Activated CD4-positive, alpha-beta memory T cell treated with anti-CD3 and anti-CD28 coated beads for 36 hours (primary cell): ENCODE results near the gene POLRMT. TPM values are rescaled to one million over a fixed set of nuclear protein-coding genes. Genes with fewer than 3 reads are reported as not detected.

Experiments
- CTCF ChIA-PET: fragments of 350-600 bp; sonication (Branson Sonifier 250); formaldehyde crosslinking; loops from one replicate; lab custom pipeline; 2021; ENCODE audit warnings: antibody characterized with exemption, inconsistent platforms; lab: Charles Lee
- POLR2A ChIA-PET: fragments of 350-600 bp; sonication (Branson Sonifier 250); formaldehyde crosslinking; loops from one replicate; lab custom pipeline; 2021; ENCODE audit warnings: antibody characterized with exemption; lab: Charles Lee
- DNase-seq: peaks from one replicate; pipeline ENCODE4 v3.0.0-alpha.2; 2020
- H3K27ac Mint-ChIP-seq: one replicate; pipeline ENCODE4 v1.8.0; 2021; ENCODE audit warnings: mixed read lengths
- H3K27me3 Mint-ChIP-seq: one replicate; pipeline ENCODE4 v1.8.0; 2021; ENCODE audit warnings: mixed read lengths
- H3K36me3 Mint-ChIP-seq: one replicate; pipeline ENCODE4 v1.8.0; 2021; ENCODE audit warnings: mixed read lengths
- H3K4me1 Mint-ChIP-seq: one replicate; pipeline ENCODE4 v1.8.0; 2021; ENCODE audit warnings: low read depth, mixed read lengths
- H3K4me3 Mint-ChIP-seq: one replicate; pipeline ENCODE4 v1.8.0; 2021; ENCODE audit warnings: mild to moderate bottlenecking, mixed read lengths
- H3K9me3 Mint-ChIP-seq: one replicate; pipeline ENCODE4 v1.8.0; 2021; ENCODE audit warnings: mixed read lengths
- intact Hi-C: fragments of 100-400 bp; cut with micrococcal nuclease; formaldehyde crosslinking; loops from one replicate; pipeline ENCODE4 v1.15.1; 2023
- total RNA-seq, 2 experiments: library from RNA; stranded (reverse); gene quantifications; one replicate each; pipeline ENCODE4 v1.2.3, GENCODE V29; 2021

The POLRMT gene
- total RNA-seq, 2 experiments from 2014 or later, result 71.5 to 72.5 TPM

DNA sequence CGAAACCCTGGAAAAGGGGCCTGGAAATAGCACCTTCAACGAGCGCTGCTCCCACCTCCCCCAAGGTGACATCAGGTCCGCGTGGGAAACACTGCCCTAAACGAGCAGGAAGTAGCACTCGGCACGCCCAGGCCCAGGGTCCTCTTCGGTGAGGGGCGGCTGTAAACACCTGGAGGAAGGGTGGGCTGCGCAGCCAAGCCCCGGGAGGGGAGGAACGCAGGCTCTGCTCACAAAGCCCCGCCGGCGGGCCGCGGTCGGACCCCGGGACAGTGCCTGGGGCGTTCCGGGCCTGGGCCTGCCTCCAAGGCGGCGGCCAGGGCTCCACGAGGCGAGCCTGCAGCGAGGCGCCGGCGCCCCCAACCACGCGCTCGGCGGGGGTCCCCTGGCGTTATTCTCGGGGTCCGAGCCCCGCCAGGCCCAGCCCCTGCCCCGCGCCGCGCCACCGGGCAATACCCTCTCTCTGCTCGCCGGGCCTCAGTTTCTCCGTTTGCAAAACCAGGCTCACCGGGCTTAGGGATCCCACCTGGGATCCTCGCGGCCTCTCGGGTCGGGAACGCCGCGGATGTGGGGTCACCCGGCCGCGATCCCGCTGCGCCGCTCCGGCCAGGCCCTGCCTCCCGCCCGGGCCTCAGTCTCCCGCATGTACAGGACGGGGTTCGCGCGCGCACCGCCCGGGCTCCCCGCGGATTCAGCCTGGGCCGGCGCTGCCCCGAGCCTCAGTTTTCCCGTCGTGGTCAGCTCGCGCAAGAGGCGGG lies 29.0 kb upstream of the POLRMT start:
- H3K36me3 Mint-ChIP-seq, result peaks cover 16% of the 10 kb centered on the region
- H3K27me3 Mint-ChIP-seq, result no peaks in the 10 kb centered on the region
- no peaks in the 10 kb centered on the region for H3K9me3 Mint-ChIP-seq
- peak overlapping the region; percentile 93 for H3K4me3 Mint-ChIP-seq
- intact Hi-C loops, result loop anchor here (2.0 to 10.0 kb wide), 3 partner anchors 74 to 252 kb away; partner anchors contain the start of genes HCN2, KISS1R and R3HDM4
- peak; percentile 84 for DNase-seq
- H3K4me1 Mint-ChIP-seq, result peaks cover 47% of the 10 kb centered on the region
- H3K27ac Mint-ChIP-seq, result peak overlapping the region; percentile 95
- ChIA-PET POLR2A (interaction anchor here (1.0 to 2.1 kb wide), 8 partner anchors 17 to 262 kb away, joined by 3 to 8 read pairs (median 4); partner anchors contain the start of gene PTBP1), CTCF (interaction anchor here (1.4 to 1.9 kb wide), 3 partner anchors 17 to 72 kb away, joined by 5 to 19 read pairs (median 7); no protein-coding TSS in a partner anchor)

DNA sequence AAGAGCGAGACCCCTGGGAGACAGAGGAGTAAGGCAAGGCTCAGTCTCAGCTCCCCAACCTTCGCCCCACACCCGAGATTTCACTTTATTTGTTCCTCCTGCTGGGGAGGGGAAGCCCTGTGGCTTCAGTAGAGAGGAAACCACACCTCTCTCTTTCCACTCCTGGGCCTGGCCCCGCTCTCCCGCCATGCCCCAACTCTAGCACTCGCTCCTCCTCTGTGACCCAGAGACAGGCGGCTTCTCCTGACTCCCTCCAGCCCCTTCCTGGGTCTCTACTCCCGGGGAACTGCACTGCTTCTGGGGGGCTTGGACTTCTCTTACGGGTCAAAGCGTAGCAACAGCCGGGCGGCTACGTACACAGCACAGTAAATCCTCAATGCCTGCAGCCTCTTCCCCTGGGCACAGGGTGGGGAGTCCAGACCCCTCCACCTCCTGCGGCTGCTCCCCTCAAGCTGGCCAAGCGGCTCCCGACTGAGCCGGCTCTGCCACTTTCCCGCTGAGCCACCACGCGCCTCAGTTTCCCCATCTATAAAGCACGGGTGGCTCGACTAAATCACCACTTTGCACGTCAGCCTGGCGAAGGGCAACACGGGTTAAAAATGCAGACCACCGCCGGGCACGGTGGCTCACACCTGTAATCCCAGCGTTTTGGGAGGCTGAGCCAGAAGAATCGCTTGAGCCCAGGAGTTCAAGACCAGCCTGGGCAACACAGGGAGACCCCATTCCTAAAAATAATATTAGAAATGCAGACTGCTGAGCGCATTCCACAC lies 28.3 kb upstream of the POLRMT start:
- POLR2A ChIA-PET, result interaction anchor here (2.1 kb wide), 1 partner anchor 18 kb away, joined by 6 read pairs; no protein-coding TSS in a partner anchor
- H3K4me1 Mint-ChIP-seq, result peaks cover 52% of the 10 kb centered on the region
- no peaks in the 10 kb centered on the region for H3K27me3 Mint-ChIP-seq
- peak overlapping the region; percentile 93 for H3K4me3 Mint-ChIP-seq
- peaks cover 22% of the 10 kb centered on the region for H3K36me3 Mint-ChIP-seq
- DNase-seq, result peak; percentile 82
- no peaks in the 10 kb centered on the region for H3K9me3 Mint-ChIP-seq
- H3K27ac Mint-ChIP-seq, result peak overlapping the region; percentile 95
- CTCF ChIA-PET, result interaction anchor here (1.7 to 1.8 kb wide), 2 partner anchors 72 to 77 kb away, joined by 6 to 11 read pairs; no protein-coding TSS in a partner anchor
- intact Hi-C loops, result loop anchor here (2.0 to 10.0 kb wide), 6 partner anchors 51 to 253 kb away; partner anchors contain the start of genes BSG, HCN2, KISS1R and PTBP1

DNA sequence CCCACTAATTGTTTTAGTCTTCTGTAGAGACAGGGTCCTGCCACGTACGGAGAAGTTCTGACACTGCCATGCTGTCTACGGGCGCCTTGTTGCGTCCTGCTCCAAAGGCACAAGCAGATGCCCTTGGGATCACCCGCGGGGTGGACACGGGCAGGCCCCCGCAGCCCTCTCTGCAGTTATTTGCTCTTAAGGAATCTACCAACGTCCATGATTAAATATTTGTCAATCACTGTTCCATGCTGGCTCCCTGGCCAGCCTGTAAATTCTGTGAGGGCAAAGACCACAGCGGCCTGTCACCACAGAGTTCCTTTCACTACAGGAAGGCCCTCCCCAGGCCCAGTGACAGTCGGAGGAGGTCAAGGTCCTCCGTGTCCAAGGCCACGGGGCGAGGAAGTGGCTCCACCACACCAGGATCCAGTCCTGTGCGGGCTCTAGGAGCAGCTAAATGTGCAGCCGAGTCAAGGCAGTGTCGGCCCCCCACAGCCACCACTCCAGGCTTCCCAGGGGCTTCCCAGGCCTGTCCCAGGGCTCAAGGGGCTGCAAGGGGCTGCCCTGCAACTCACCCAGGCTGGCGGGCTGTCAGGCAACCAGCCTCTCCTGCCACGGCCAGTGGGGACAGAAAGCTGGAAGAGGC lies 27.6 kb upstream of the POLRMT start:
- CTCF ChIA-PET, result interaction anchor here (0.9 to 1.8 kb wide), 3 partner anchors 9 to 77 kb away, joined by 3 to 11 read pairs (median 6); no protein-coding TSS in a partner anchor
- H3K9me3 Mint-ChIP-seq, result no peaks in the 10 kb centered on the region
- intact Hi-C loops, result loop anchor here (1.0 to 10.0 kb wide), 6 partner anchors 28 to 254 kb away; partner anchors contain the start of genes BSG, KISS1R, POLRMT and PTBP1

DNA sequence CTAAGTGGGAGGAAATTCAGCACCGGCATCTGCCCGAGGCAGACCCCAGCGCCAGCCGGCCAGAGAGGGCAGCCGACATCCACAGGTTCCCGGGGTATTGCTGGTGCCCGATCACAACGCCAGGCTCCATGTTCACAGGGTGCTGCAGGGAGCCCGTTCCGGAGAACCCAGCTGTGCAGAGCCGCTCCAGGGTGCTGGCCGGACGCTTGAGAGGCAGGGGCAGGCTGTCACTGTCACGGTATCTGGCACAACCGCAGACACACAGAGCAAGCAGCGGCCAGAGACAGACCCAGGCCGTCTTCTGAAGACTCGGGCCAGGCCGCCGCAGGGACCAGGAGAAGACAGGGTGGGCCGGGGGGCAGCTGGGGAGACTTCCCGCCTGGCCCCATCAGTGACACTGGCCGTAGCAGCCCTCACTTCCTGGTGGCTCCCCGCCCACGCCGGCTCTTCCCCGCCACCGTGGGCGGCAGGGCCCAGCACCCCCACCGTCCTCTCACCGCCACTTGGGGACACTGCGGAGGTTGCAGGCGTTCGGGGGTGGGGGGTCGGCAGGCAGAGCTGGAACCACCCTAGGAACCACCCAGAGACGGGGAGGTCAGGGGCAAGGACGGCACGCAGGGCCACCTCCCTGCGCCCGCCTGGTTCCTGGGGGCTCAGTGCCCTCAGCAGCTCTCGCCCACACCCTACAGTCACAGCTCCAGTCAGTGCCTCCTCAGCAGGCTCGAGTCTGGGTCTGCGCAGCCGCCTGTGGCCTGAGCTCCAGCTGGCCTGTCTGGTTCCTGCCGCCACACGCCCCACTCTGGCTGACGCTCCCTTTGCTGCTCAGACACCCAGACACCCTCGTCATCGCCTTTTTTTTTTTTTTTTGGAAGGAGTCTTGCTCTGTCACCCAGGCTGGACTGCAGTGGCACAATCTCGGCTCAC lies 25.8 kb upstream of the POLRMT start:
- ChIA-PET CTCF (interaction anchor here (0.7 to 1.1 kb wide), 3 partner anchors 26 to 607 kb away, joined by 3 read pairs; partner anchors contain the start of gene POLRMT), POLR2A (interaction anchor here (0.7 to 2.2 kb wide), 3 partner anchors 20 to 140 kb away, joined by 4 to 6 read pairs (median 5); no protein-coding TSS in a partner anchor)
- DNase-seq, result peak; percentile 65
- Mint-ChIP-seq H3K4me3 (peak overlapping the region; percentile 93), H3K4me1 (peaks cover 59% of the 10 kb centered on the region), H3K27me3 (no peaks in the 10 kb centered on the region), H3K36me3 (peaks cover 25% of the 10 kb centered on the region), H3K9me3 (no peaks in the 10 kb centered on the region), H3K27ac (peak overlapping the region; percentile 95)
- intact Hi-C loops, result no loop called here

More for the DNA sequence above, 27.6 kb upstream of the POLRMT start:
- peaks cover 56% of the 10 kb centered on the region for H3K4me1 Mint-ChIP-seq
- H3K4me3 Mint-ChIP-seq, result peak overlapping the region; percentile 93
- no peak for DNase-seq
- POLR2A ChIA-PET, result interaction anchor here (0.7 to 2.2 kb wide), 5 partner anchors 19 to 139 kb away, joined by 3 to 6 read pairs (median 5); partner anchors contain the start of gene POLRMT
- H3K27ac Mint-ChIP-seq, result peak overlapping the region; percentile 95
- peaks cover 25% of the 10 kb centered on the region for H3K36me3 Mint-ChIP-seq
- H3K27me3 Mint-ChIP-seq, result no peaks in the 10 kb centered on the region

DNA sequence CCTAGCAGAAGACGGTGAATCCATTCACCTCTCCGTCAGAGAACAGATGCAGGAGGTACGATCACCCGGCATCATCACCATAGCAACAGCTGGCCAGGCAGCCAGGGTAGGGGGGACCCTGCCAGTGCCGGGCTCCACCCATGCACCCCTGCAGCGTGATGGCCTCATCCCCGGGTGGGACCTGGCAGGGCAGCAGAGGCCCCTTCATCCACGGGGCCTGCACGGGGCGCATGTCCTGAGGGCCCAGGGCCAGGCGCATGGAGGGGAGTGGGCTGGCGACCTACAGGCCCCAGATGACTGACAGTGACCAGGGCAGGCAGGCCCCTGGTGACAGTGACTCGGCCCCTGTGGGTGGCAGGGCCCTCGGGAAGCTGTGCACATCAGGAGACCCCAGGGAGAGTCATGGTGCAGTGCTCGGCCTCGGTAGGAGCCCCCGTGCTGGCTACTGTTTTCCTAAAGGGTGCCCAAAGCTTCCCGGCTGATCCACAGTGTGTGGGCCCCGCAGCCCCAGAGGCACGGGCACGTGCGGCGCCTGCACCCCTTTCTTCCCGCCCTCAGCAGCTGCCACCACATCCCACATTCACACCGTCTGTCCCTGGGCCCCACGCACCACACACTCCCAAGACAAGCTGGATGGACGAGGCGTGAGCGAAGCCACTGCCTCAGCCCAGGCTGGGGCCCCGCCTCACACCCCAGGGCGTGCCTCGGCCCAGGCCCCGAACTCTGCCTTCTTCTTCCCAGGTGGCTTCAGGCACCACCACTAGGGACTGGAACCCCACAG lies 24.9 kb upstream of the POLRMT start:
- no peak overlapping the region for H3K4me3 Mint-ChIP-seq
- no peaks in the 10 kb centered on the region for H3K27me3 Mint-ChIP-seq
- H3K9me3 Mint-ChIP-seq, result no peaks in the 10 kb centered on the region
- DNase-seq, result no peak
- ChIA-PET POLR2A (no interaction called here), CTCF (interaction anchor here (0.7 kb wide), 1 partner anchor 608 kb away, joined by 3 read pairs; no protein-coding TSS in a partner anchor)
- H3K4me1 Mint-ChIP-seq, result peaks cover 53% of the 10 kb centered on the region
- intact Hi-C loops, result no loop called here
- H3K27ac Mint-ChIP-seq, result peak overlapping the region; percentile 51
- peaks cover 25% of the 10 kb centered on the region for H3K36me3 Mint-ChIP-seq

DNA sequence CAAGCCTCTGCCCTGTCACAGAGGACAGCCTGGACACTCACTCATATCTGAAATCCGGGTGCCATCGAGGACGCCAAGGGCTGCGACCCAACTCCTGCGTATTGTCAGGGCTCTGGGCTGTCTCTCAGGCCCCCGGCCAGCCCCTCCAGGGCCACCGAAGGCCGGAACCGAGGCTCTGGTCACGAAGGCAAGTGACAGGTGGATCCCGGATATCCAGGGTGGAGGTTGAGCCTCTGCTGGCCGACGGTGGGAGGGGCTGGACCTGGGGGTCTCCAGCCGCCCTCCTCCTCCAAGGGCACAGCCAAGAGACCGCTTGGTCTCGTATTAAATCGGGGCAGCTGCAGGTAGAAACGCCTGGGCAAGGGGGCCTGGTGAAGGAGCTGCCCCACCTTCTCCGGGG lies 24.3 kb upstream of the POLRMT start:
- Mint-ChIP-seq H3K27ac (no peak overlapping the region), H3K36me3 (peaks cover 25% of the 10 kb centered on the region), H3K4me3 (no peak overlapping the region), H3K9me3 (no peaks in the 10 kb centered on the region), H3K27me3 (no peaks in the 10 kb centered on the region), H3K4me1 (peaks cover 53% of the 10 kb centered on the region)
- POLR2A ChIA-PET, result no interaction called here
- DNase-seq, result no peak
- CTCF ChIA-PET, result no interaction called here
- intact Hi-C loops, result no loop called here

DNA sequence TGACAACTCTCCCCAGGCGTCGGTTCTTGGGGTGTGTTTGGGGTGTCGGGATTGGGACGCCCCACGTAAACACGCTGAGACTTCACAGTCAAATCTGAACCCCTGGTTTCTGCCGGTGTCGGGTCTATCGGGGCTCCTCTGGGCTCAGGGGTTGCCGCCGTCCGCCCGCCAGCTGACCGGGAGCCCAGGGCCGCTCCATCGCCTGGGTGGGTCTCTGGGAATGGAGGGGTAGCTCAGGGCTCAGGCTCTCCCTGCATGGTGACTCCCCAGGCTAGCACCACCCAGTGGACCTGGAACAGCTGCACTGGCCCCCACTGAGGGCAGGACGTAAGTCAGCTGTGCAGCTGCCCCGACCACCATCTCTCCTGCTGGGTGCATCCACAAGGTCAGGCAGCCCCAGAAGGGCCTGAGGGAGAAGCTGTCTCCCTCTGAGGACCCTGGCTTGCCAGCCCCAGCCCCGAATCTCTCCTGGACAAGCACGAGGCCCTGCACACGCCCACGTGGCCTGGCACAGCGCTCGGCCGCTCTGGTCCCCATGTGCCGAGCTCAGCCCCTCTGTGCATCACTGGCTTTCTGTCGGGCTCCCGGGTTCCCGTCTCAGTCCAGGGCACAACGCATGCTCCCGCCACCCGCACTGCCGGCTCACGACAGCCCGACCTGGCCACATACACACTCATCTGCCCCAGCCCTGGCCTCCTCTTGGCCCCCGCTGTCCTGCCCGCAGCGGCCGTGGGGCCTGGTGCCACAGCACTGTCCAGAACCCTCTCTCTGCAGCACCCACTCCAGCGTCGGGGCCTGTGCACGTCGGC lies 23.6 kb upstream of the POLRMT start:
- POLR2A ChIA-PET, result interaction anchor here (0.7 kb wide), 1 partner anchor 84 kb away, joined by 3 read pairs; the partner anchor contains the start of gene BSG
- CTCF ChIA-PET, result interaction anchor here (1.0 kb wide), 1 partner anchor 77 kb away, joined by 3 read pairs; no protein-coding TSS in a partner anchor
- peak overlapping the region; percentile 13 for H3K27ac Mint-ChIP-seq

DNA sequence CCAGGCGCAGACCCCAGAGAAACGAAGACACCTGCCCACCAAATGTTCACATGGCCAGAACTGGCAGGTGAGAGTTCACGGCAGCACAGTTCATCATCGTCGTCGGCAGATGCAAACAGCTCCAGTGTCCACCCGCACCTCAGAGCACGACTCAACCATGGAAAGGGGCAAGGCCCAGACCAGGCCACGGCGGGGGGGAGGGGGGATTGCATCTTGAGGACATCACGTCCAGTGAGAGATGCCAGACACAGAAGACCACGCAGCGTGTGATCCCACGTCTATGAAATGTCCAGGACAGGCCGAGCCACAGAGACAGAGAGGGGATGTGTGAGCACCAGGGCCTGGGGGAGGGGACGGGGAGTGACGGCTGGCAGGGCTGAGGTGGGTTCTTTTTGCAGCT lies 22.4 kb upstream of the POLRMT start:
- Mint-ChIP-seq H3K36me3 (peaks cover 18% of the 10 kb centered on the region), H3K27ac (peak overlapping the region; percentile 18), H3K4me1 (peaks cover 50% of the 10 kb centered on the region), H3K4me3 (no peak overlapping the region), H3K27me3 (no peaks in the 10 kb centered on the region), H3K9me3 (no peaks in the 10 kb centered on the region)
- no peak for DNase-seq
- CTCF ChIA-PET, result interaction anchor here (0.7 kb wide), 1 partner anchor 72 kb away, joined by 3 read pairs; no protein-coding TSS in a partner anchor
- intact Hi-C loops, result no loop called here
- POLR2A ChIA-PET, result no interaction called here

More for the DNA sequence above, 23.6 kb upstream of the POLRMT start:
- H3K9me3 Mint-ChIP-seq, result no peaks in the 10 kb centered on the region
- DNase-seq, result no peak
- H3K36me3 Mint-ChIP-seq, result peaks cover 25% of the 10 kb centered on the region
- H3K4me3 Mint-ChIP-seq, result no peak overlapping the region
- H3K4me1 Mint-ChIP-seq, result peaks cover 53% of the 10 kb centered on the region
- intact Hi-C loops, result no loop called here
- no peaks in the 10 kb centered on the region for H3K27me3 Mint-ChIP-seq

DNA sequence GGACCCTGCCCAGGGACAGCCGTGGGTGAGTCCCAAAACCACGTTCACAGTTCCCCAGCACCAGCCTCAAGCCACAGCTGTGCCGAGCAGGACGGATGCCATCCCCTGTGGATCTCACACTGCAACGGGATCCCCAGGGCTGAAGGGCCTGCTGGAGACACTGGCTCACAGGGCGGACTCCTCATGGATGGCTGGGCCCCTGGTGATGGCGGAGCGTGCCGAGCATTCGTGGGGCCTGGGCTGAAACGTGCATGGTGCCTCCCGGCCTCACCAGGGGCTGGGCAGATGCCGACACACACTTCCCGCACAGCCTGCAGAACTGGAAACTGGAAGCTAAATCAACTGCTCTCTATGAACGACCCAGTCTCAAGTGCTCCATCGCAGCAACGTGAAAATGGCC lies 20.1 kb upstream of the POLRMT start:
- CTCF ChIA-PET, result no interaction called here
- intact Hi-C loops, result no loop called here
- Mint-ChIP-seq H3K36me3 (peaks cover 15% of the 10 kb centered on the region), H3K4me3 (no peak overlapping the region), H3K9me3 (no peaks in the 10 kb centered on the region), H3K27ac (no peak overlapping the region), H3K27me3 (no peaks in the 10 kb centered on the region), H3K4me1 (peaks cover 32% of the 10 kb centered on the region)
- DNase-seq, result no peak
- POLR2A ChIA-PET, result no interaction called here
